Measurements from ENCODE around the gene SEC22C.

SEC22C gene

DNA sequence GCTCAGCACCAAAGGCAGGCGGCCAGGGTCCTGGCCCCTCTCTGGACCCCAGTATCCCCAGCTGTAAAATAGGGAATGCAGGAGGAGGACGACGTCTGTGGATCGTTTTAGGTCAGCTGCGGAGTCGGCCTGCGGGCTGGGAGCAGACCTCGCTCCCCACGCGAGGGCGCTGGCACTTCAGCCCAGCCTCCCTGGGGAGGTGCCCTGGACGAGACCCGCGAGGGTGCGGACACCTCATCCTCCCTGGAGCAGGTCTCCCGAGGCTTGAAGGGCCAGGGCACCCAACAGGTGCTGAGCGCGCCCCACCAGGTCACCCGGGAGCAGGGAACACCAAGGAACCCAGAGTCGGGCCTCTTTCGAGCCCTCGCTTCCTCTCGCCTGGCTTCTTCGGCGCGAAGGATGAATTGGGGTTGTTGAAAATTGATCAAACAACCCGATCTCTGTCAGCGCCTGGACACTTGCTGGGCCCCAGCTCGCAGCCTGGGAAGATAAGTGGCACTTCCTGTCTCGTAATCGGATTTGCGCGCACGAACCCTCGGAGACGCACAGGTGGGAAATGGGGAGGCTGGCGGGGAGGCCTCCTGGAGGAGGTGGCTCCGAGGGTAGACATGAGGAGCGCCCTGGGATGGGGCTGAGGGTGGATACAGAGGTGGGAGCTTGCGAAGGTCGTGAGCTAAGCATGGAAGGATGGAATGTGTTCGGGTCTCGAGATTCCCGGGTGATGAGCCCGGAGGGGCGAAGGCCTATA lies 79.9 kb downstream of the SEC22C start:
- no peaks in the 10 kb centered on the region for H3K9me3 ChIP-seq (ENCODE audit: control extremely low read depth in 1 of 5, control insufficient read depth in 4 of 5, insufficient read depth in 2 of 5, low read depth in 1 of 5, low read length in 4 of 5)
- no peaks in the 10 kb centered on the region for H3K36me3 ChIP-seq (ENCODE audit: control insufficient read depth in 4 of 4, insufficient read depth in 4 of 4, low read length in 3 of 4)
- ChIA-PET CTCF (interaction anchor here (0.8 to 3.2 kb wide), 20 partner anchors 9 to 330 kb away, joined by 3 to 21 read pairs (median 6); partner anchors contain the start of gene SS18L2), POLR2A (interaction anchor here (0.7 to 1.4 kb wide), 2 partner anchors 12 to 158 kb away, joined by 3 to 4 read pairs; no protein-coding TSS in a partner anchor)
- peaks cover 0 to 36% (median 21%) of the 10 kb centered on the region in 4 experiments for H3K4me1 ChIP-seq (ENCODE audit: control extremely low read depth in 1 of 4, control insufficient read depth in 4 of 4, insufficient read depth in 4 of 4, low read length in 3 of 4)
- peak; percentile 39 to 49 (median 49) for DNase-seq
- H3K4me3 ChIP-seq (ENCODE audit: control insufficient read depth in 1 of 7, extremely low read depth in 1 of 7, insufficient read depth in 4 of 7, low read depth in 2 of 7, low read length in 6 of 7) = peak overlapping the region; percentile 28 to 87 (median 68)
- WGBS (ENCODE audit: insufficient coverage) = 1% methylated on average over 45 of the region's 46 CpGs
- peaks cover 4 to 43% (median 16%) of the 10 kb centered on the region in 5 experiments for H3K27me3 ChIP-seq (replicated peaks in 2 of 5; ENCODE audit: control insufficient read depth in 4 of 5, insufficient read depth in 5 of 5, low read length in 4 of 5)
- no peak overlapping the region for H3K27ac ChIP-seq (ENCODE audit: insufficient read depth in 1 of 2, low read depth in 1 of 2, low read length in 2 of 2, poor library complexity in 1 of 2, severe bottlenecking in 2 of 2)

DNA sequence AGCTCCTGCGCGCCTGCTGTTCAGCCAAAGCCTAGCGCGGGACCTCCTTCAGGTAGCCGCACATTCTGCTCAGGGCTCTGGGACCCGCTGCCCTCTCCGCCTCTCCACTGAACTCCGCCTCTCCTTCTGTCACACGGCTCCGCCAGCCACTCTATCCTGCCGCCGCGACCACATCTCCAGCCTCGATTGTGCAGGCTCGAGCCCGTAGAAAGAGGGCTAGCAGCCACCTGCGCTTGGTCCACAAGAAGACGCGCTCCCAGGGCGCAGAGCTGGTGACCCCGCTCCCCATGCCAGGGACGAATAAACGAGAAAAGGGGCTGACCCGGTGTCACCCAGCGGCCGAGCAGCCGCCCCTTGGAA lies 80.5 kb downstream of the SEC22C start:
- POLR2A ChIA-PET = interaction anchor here (0.7 to 1.4 kb wide), 2 partner anchors 11 to 159 kb away, joined by 3 to 4 read pairs; no protein-coding TSS in a partner anchor
- peak overlapping the region in 6 of 7 experiments; percentile 61 to 87 (median 72) for H3K4me3 ChIP-seq (ENCODE audit: control insufficient read depth in 1 of 7, extremely low read depth in 1 of 7, insufficient read depth in 4 of 7, low read depth in 2 of 7, low read length in 6 of 7)

DNA sequence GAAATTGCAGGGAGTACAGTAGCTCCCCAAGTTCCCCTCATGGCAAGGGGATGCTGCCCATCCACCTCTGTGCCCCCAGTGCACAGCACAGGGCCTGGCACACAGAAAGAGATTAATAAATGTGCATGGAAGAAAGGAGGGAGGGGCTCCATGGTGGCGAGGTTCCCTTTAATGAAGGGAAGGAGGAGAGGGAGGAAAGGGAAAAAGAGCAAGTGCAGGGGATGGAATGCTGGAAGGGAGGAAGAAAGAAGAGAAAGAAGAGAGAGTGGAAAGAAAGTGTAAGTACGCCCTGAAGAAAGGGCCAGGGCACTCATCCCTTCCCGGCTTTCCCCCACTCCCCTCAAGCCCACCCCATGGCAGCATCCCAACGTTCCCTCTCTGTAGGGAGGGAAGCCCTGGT lies 80.9 kb downstream of the SEC22C start:
- Histone ChIP-seq H3K9me3 (ENCODE audit: control extremely low read depth in 1 of 5, control insufficient read depth in 4 of 5, insufficient read depth in 2 of 5, low read depth in 1 of 5, low read length in 4 of 5) (no peaks in the 10 kb centered on the region), H3K4me3 (ENCODE audit: control insufficient read depth in 1 of 7, extremely low read depth in 1 of 7, insufficient read depth in 4 of 7, low read depth in 2 of 7, low read length in 6 of 7) (peak overlapping the region in 3 of 7 experiments; percentile 68 to 77 (median 76)), H3K4me1 (ENCODE audit: control extremely low read depth in 1 of 4, control insufficient read depth in 4 of 4, insufficient read depth in 4 of 4, low read length in 3 of 4) (peaks cover 0 to 37% (median 21%) of the 10 kb centered on the region in 4 experiments), H3K27ac (ENCODE audit: insufficient read depth in 1 of 2, low read depth in 1 of 2, low read length in 2 of 2, poor library complexity in 1 of 2, severe bottlenecking in 2 of 2) (no peak overlapping the region), H3K27me3 (replicated peaks in 2 of 5; ENCODE audit: control insufficient read depth in 4 of 5, insufficient read depth in 5 of 5, low read length in 4 of 5) (peaks cover 4 to 43% (median 16%) of the 10 kb centered on the region in 5 experiments), H3K36me3 (ENCODE audit: control insufficient read depth in 4 of 4, insufficient read depth in 4 of 4, low read length in 3 of 4) (no peaks in the 10 kb centered on the region)
- ChIA-PET POLR2A (interaction anchor here (1.4 kb wide), 1 partner anchor 11 kb away, joined by 4 read pairs; no protein-coding TSS in a partner anchor), CTCF (interaction anchor here (0.5 to 3.2 kb wide), 22 partner anchors 8 to 331 kb away, joined by 3 to 21 read pairs (median 5); partner anchors contain the start of gene SS18L2)
- DNase-seq = no peak
- WGBS (ENCODE audit: insufficient coverage) = 88% methylated on average over 1 of the region's 4 CpGs

More for the DNA sequence above, 80.5 kb downstream of the SEC22C start:
- Histone ChIP-seq H3K36me3 (ENCODE audit: control insufficient read depth in 4 of 4, insufficient read depth in 4 of 4, low read length in 3 of 4) (no peaks in the 10 kb centered on the region), H3K9me3 (ENCODE audit: control extremely low read depth in 1 of 5, control insufficient read depth in 4 of 5, insufficient read depth in 2 of 5, low read depth in 1 of 5, low read length in 4 of 5) (no peaks in the 10 kb centered on the region), H3K4me1 (ENCODE audit: control extremely low read depth in 1 of 4, control insufficient read depth in 4 of 4, insufficient read depth in 4 of 4, low read length in 3 of 4) (peaks cover 0 to 37% (median 21%) of the 10 kb centered on the region in 4 experiments), H3K27me3 (replicated peaks in 2 of 5; ENCODE audit: control insufficient read depth in 4 of 5, insufficient read depth in 5 of 5, low read length in 4 of 5) (peaks cover 4 to 43% (median 16%) of the 10 kb centered on the region in 5 experiments), H3K27ac (ENCODE audit: insufficient read depth in 1 of 2, low read depth in 1 of 2, low read length in 2 of 2, poor library complexity in 1 of 2, severe bottlenecking in 2 of 2) (no peak overlapping the region)
- 5% methylated on average over 22 of the region's 27 CpGs for WGBS (ENCODE audit: insufficient coverage)
- CTCF ChIA-PET = interaction anchor here (0.7 to 3.2 kb wide), 21 partner anchors 8 to 330 kb away, joined by 3 to 21 read pairs (median 5); partner anchors contain the start of gene SS18L2
- DNase-seq = peak in 2 of 3 donors; percentile 28 to 43

DNA sequence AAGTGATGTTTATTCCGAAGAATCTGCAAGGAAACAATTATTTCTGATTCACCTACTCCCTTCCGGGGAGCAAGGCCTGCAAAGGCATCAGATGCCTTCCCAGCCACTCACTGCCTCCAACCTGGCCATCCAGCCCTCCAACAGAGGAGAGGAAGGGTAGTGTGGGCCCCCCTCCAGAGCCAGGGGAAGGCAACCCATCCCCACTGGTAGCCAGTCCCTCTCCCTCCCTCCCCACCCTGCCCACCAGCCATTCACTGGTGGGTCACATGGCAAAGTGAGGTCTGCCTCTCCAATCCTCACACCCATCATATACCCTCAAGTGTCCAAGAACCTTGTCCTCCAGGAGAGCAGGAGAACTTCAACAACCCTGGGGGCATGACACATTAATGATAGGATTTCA lies 81.7 kb downstream of the SEC22C start:
- H3K27ac ChIP-seq (ENCODE audit: insufficient read depth in 1 of 2, low read depth in 1 of 2, low read length in 2 of 2, poor library complexity in 1 of 2, severe bottlenecking in 2 of 2) = no peak overlapping the region
- CTCF ChIA-PET = interaction anchor here (0.5 to 3.2 kb wide), 7 partner anchors 8 to 1712 kb away, joined by 3 to 21 read pairs (median 7); no protein-coding TSS in a partner anchor
- peaks cover 4 to 43% (median 16%) of the 10 kb centered on the region in 5 experiments for H3K27me3 ChIP-seq (replicated peaks in 2 of 5; ENCODE audit: control insufficient read depth in 4 of 5, insufficient read depth in 5 of 5, low read length in 4 of 5)
- no peaks in the 10 kb centered on the region for H3K36me3 ChIP-seq (ENCODE audit: control insufficient read depth in 4 of 4, insufficient read depth in 4 of 4, low read length in 3 of 4)
- no peak for DNase-seq
- POLR2A ChIA-PET = no interaction called here
- H3K9me3 ChIP-seq (ENCODE audit: control extremely low read depth in 1 of 5, control insufficient read depth in 4 of 5, insufficient read depth in 2 of 5, low read depth in 1 of 5, low read length in 4 of 5) = no peaks in the 10 kb centered on the region
- H3K4me3 ChIP-seq (ENCODE audit: control insufficient read depth in 1 of 7, extremely low read depth in 1 of 7, insufficient read depth in 4 of 7, low read depth in 2 of 7, low read length in 6 of 7) = no peak overlapping the region
- peaks cover 0 to 33% (median 21%) of the 10 kb centered on the region in 4 experiments for H3K4me1 ChIP-seq (ENCODE audit: control extremely low read depth in 1 of 4, control insufficient read depth in 4 of 4, insufficient read depth in 4 of 4, low read length in 3 of 4)
- WGBS (ENCODE audit: insufficient coverage) = 90% methylated on average over 2 of the region's 2 CpGs

DNA sequence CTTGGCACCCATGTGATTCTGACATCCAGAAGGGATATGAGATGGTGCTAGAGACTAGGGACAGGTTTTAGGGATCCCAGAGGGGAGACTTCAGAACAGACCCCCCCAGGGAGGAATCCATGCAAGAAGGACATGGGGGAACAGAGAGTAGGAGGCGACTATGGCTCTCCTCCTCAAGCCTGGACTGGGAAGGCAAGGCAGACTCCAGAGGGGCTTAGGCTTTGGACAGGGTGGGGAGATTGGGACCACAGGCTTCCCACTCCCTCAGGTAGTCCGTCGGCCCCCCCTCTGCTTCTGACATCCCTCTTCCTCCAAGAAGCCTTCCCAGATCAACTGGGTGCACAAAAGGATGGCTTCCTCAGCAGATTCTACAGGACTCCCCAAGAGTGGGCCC lies 82.3 kb downstream of the SEC22C start:
- CTCF ChIA-PET = interaction anchor here (1.0 kb wide), 1 partner anchor 41 kb away, joined by 3 read pairs; no protein-coding TSS in a partner anchor
- H3K4me3 ChIP-seq (ENCODE audit: control insufficient read depth in 1 of 7, extremely low read depth in 1 of 7, insufficient read depth in 4 of 7, low read depth in 2 of 7, low read length in 6 of 7) = no peak overlapping the region
- POLR2A ChIA-PET = no interaction called here
- 100% methylated on average over 1 of the region's 3 CpGs for WGBS (ENCODE audit: insufficient coverage)
- DNase-seq = no peak
- peaks cover 4 to 43% (median 16%) of the 10 kb centered on the region in 5 experiments for H3K27me3 ChIP-seq (replicated peaks in 2 of 5; ENCODE audit: control insufficient read depth in 4 of 5, insufficient read depth in 5 of 5, low read length in 4 of 5)
- no peaks in the 10 kb centered on the region for H3K36me3 ChIP-seq (ENCODE audit: control insufficient read depth in 4 of 4, insufficient read depth in 4 of 4, low read length in 3 of 4)
- peaks cover 0 to 28% (median 21%) of the 10 kb centered on the region in 4 experiments for H3K4me1 ChIP-seq (ENCODE audit: control extremely low read depth in 1 of 4, control insufficient read depth in 4 of 4, insufficient read depth in 4 of 4, low read length in 3 of 4)
- H3K27ac ChIP-seq (ENCODE audit: insufficient read depth in 1 of 2, low read depth in 1 of 2, low read length in 2 of 2, poor library complexity in 1 of 2, severe bottlenecking in 2 of 2) = no peak overlapping the region
- H3K9me3 ChIP-seq (ENCODE audit: control extremely low read depth in 1 of 5, control insufficient read depth in 4 of 5, insufficient read depth in 2 of 5, low read depth in 1 of 5, low read length in 4 of 5) = no peaks in the 10 kb centered on the region

DNA sequence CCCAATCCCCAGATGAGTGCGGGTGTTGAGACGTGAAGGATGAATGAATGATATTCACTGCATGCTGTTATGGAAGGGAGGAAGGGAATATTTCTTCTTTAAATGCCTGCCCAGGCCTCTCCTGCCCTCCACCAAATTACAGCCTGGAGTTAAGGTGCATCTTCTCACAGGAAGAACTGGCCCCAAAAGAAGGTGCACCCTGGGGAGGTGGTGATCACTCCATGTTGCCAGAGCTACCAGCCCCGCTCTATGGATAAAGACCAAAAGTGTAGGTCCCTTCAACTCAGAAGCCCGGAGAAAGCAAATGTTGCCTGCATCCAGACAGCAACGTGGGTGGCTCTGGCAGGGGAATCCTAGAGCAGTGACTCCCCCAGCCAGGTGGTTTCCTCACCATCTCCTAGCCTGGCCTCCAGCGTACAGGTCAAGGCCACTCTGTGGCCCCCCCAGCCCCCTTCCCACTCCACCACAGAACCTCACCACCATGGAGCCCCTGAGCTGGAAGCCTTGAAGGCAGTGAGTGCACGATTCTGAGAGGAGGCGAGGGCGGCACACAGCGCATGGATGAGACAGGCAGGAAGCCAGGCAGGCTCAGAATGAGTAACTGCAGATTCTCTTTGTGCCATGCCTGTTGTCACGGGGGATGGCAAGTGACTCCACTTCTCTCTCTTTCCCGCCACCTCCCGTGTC lies 82.8 kb downstream of the SEC22C start:
- DNase-seq = no peak
- WGBS (ENCODE audit: insufficient coverage) = 98% methylated on average over 8 of the region's 13 CpGs
- H3K4me1 ChIP-seq (ENCODE audit: control extremely low read depth in 1 of 4, control insufficient read depth in 4 of 4, insufficient read depth in 4 of 4, low read length in 3 of 4) = peaks cover 0 to 23% (median 21%) of the 10 kb centered on the region in 4 experiments
- H3K27ac ChIP-seq (ENCODE audit: insufficient read depth in 1 of 2, low read depth in 1 of 2, low read length in 2 of 2, poor library complexity in 1 of 2, severe bottlenecking in 2 of 2) = no peak overlapping the region
- ChIA-PET POLR2A (no interaction called here), CTCF (interaction anchor here (0.5 to 1.0 kb wide), 2 partner anchors 41 to 378 kb away, joined by 3 read pairs; no protein-coding TSS in a partner anchor)
- no peaks in the 10 kb centered on the region for H3K36me3 ChIP-seq (ENCODE audit: control insufficient read depth in 4 of 4, insufficient read depth in 4 of 4, low read length in 3 of 4)
- no peaks in the 10 kb centered on the region for H3K9me3 ChIP-seq (ENCODE audit: control extremely low read depth in 1 of 5, control insufficient read depth in 4 of 5, insufficient read depth in 2 of 5, low read depth in 1 of 5, low read length in 4 of 5)
- peaks cover 4 to 43% (median 16%) of the 10 kb centered on the region in 5 experiments for H3K27me3 ChIP-seq (replicated peaks in 2 of 5; ENCODE audit: control insufficient read depth in 4 of 5, insufficient read depth in 5 of 5, low read length in 4 of 5)
- no peak overlapping the region for H3K4me3 ChIP-seq (ENCODE audit: control insufficient read depth in 1 of 7, extremely low read depth in 1 of 7, insufficient read depth in 4 of 7, low read depth in 2 of 7, low read length in 6 of 7)

All from common myeloid progenitor, CD34-positive (primary cell).